H1 (cell line): ENCODE results near the gene CPED1.

Experiments
- GTF2F1 ChIP-seq: IDR thresholded peaks from 2 replicates; pipeline ENCODE4 v1.6.1; 2012; ENCODE audit warnings: low read depth, low read length, improper control_type of control experiment, borderline replicate concordance
- HDAC2 ChIP-seq, 2 experiments: fragments of 300-600 bp in 1 of 2; sonication (generic) in 1 of 2; IDR thresholded peaks; 2 replicates each; pipeline ENCODE4 v1.6.1; 2011 to 2012; ENCODE audit warnings: low read depth in 2 of 2, low read length in 2 of 2, mild to moderate bottlenecking in 2 of 2, moderate library complexity in 2 of 2, borderline replicate concordance in 1 of 2, inconsistent platforms in 1 of 2
- NRF1 ChIP-seq: IDR thresholded peaks from 2 replicates; pipeline ENCODE4 v1.6.1; 2011; ENCODE audit warnings: mild to moderate bottlenecking, low read depth, low read length, improper control_type of control experiment
- TF ChIP-seq, protein P1 (sequence below), 3 experiments: IDR thresholded peaks; 1 replicate in 2 of 3; 2 replicates in 1 of 3; pipeline versions ENCODE4 v1.5.1 to v1.6.1; 2011; ENCODE audit warnings: low read length in 3 of 3, mild to moderate bottlenecking in 3 of 3, inconsistent platforms in 2 of 3, low read depth in 1 of 3, moderate library complexity in 1 of 3; ENCODE audit not compliant: insufficient read depth in 1 of 3; ENCODE audit errors: control extremely low read depth in 1 of 3

DNA sequence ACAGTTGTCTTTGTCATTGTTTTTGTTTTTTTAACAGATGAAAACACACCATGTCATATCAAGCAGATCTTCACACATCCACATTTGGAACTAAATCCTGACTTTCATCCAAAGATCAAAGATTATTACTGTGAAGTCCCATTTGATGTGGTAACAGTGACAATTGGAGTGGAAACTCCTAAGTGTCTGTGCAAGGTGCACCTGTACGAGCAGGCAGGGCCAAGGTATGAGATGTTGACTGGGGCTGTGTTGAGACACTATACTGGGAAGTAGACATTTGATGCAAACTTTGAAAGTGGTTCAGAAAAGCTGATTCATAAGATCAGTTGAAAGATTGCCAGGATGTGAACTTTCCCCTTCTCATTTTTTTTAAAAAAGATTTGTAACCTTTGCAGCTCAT is 152.3 kb downstream of the CPED1 start:
- TF ChIP-seq, protein P1, sequence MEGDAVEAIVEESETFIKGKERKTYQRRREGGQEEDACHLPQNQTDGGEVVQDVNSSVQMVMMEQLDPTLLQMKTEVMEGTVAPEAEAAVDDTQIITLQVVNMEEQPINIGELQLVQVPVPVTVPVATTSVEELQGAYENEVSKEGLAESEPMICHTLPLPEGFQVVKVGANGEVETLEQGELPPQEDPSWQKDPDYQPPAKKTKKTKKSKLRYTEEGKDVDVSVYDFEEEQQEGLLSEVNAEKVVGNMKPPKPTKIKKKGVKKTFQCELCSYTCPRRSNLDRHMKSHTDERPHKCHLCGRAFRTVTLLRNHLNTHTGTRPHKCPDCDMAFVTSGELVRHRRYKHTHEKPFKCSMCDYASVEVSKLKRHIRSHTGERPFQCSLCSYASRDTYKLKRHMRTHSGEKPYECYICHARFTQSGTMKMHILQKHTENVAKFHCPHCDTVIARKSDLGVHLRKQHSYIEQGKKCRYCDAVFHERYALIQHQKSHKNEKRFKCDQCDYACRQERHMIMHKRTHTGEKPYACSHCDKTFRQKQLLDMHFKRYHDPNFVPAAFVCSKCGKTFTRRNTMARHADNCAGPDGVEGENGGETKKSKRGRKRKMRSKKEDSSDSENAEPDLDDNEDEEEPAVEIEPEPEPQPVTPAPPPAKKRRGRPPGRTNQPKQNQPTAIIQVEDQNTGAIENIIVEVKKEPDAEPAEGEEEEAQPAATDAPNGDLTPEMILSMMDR (IDR thresholded peaks at IDR 0.05; ENCODE audit: control extremely low read depth in 1 of 3, insufficient read depth in 1 of 3, low read depth in 1 of 3, low read length in 3 of 3) = no peak
- TF ChIP-seq HDAC2 (IDR thresholded peaks at IDR 0.05; ENCODE audit: borderline replicate concordance in 1 of 2, low read depth in 2 of 2, low read length in 2 of 2) (no peak), GTF2F1 (no peak), NRF1 (no peak)
